GM21825 (cell line): Measurements from ENCODE around the gene ATG16L1.

Experiments used
- ATAC-seq: cut with Tn5 transposase; IDR thresholded peaks from one replicate; pipeline ENCODE4 v1.9.1; 2021; ENCODE audit warnings: mild to moderate bottlenecking, moderate library complexity; ENCODE audit not compliant: unreplicated experiment

Gene ATG16L1

DNA sequence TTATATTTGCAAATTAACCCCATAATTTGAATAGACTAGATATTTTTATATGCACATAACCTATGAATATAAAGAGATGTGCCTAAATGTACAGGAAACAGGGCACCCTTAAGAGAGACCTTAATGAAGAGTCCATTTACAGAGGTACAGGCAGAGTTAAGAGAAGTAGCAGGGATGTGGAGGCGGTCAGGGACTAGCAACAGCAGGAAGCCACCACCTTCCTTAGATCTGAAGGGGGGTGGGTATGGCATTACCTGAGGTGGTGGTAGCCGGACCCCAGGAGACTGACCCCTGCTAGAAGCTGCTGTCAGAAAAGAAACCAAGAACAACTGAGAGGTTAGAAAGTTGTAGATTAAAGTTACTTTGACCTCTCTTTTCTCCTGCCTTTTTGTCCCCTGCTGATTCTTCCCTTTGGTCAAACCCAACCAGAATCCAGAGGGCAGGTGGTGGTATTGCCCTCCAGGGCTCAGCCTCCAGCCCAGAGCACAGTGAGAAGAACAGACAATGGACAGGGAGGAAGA, 24.9 kb upstream of the ATG16L1 start:
- no peak for ATAC-seq

- no peak for ATAC-seq
Measured at GRCh38 chr2:233227346-233227978, 24.0 kb upstream of the ATG16L1 start.

- no peak for ATAC-seq
Measured at GRCh38 chr2:233228376-233228775, 23.1 kb upstream of the ATG16L1 start.

GRCh38 chr2:233233618-233234230, 17.7 kb upstream of the ATG16L1 start:
- ATAC-seq = no peak

- ATAC-seq = no peak
Measured at GRCh38 chr2:233234264-233234663, 17.2 kb upstream of the ATG16L1 start.

DNA sequence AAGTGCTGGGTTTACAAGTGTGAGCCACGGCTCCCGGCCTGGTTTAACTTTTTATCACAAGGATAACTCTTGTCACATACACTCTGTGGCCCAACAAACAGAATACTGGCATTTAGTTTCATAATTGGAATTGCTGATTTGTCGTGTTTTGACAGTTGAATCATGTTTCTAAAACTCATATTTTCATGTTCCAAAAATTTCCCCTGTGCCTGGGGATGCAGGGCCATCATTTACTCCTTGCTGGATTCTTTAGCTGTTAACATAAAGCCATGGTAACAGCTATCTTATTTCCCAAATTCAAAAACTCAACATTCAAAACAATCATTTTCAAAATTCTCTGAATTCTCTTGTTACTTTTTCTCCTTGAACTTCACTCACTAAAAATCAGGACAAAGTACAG, 16.5 kb upstream of the ATG16L1 start:
- ATAC-seq = no peak

DNA sequence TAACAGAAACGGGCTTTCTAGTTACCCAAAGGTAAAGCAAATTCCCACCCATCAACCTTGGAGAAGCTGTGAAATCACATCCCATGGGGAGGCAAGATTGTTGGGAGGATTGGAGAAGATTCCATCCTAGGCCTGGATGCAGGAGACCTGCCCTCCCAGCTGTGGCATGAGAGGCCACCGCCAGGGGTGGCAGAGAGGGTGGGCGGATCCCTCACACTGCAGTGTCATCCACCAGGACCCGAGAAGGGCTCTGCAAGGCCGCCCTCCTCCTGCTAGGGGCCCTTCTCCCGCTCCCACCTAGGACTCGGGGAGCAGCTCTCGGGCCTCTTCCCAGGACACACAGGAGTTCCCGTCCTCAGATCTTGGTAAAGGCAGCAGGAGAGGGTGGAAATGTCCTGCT, 15.5 kb upstream of the ATG16L1 start:
- no peak for ATAC-seq

DNA sequence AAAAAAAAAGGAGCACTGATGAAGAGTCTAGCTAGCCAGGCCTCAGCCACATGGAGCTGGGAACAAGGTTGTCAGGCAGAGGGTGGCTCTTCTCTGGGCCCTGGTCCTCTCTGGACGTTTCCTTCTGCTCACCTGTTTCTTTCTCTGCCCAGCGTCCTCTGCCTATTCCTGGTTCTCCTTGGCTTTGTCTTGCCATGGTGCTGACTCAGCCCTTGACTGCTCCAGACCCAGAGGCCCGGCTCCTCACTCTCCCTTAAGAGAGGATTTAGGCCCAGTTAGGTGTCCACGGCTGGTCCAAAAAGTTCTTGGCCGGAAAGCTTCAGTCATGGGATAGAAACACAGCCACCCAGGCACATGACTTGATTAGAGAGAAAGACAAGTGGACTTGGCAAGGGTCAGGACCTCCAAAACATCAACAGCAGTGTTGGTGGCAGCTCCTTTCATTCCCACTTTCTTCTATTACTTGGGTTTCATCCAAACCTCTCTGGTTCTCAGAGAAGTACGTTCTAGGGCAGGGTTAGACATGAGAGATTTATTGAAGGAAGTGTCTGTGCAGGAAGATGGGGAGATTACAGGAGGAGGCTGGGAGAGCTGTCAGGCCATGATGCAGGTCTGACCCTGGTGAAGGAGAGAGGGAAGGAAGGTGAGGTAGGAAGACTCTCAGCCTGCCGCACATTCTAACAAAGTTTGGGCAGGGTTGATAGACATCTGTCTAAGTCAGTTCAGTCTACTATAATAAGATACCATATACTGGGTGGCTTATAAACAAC, 14.5 kb upstream of the ATG16L1 start:
- ATAC-seq = no peak

DNA sequence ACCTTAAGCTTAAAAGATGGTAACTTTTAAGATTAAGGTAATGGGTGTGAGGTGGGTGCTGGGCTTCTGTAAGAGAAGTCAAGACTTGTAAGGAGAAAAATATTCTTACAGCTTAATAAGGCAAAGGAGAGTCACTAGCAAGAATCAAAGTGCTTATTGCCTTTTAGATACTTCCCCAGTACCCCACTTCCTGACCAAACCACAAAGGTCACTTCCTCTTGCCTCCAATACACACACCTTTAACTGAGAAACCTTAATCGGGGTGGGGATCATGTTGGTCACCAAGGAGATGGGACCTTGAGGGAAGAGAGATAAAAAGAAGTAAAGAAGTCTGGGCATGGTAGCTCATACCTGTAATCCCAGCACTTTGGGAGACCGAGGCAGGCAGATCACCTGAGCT, 10.6 kb upstream of the ATG16L1 start:
- ATAC-seq = no peak

- ATAC-seq = no peak
Measured at GRCh38 chr2:233241803-233242202, 9.7 kb upstream of the ATG16L1 start.

DNA sequence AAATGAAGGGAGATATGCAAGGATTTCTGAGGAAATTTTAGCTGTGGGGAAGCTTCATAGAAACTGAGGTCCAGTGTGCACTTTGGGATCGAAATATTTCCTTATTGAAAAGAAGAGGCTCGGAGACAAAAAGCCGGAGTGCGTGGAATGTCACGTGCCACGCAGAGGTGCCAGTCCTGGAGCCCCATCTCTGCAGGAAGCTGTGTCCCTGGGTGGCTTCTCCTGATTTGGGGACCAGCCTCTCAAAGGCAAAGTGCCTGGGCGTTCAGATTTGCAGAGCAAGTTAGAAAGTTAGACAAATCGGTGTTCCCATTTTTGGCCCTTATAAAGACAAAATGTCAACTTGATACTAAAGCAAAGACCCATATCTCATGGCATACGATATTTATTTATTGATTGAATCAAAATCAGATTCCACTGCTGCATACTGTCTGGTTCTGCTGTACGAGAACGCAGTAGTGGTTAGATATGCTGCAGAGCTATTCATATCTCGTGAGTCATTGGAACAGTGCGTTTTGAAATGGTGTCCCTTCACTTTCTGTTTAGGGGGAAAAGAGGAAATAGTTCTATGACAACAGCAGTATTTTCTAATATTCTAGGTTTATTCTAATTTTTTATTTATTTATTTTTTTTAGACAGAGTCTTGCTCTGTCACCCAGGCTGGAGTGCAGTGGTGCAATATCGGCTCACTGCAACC, 9.1 kb upstream of the ATG16L1 start:
- ATAC-seq = no peak

DNA sequence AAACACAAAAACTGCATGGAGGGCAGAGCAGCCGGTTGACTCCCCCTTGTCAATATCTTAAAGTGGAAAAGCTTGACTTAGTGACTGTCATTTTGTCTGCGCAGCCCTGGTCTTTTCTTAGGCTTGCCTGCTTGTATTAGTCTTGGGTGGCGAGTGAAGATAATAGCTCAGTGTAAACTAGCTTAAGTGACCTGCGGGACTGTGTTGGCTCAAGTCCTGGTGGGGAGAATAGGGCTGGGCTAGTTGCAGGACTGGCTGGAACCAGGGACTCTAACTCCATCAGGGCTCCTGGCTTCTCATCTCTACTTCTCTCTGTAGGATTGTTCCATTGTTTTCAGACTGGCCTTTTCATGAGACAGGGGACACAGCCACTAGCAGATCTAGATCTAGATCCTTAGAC, 8.1 kb upstream of the ATG16L1 start:
- ATAC-seq = no peak

GRCh38 chr2:233244818-233245217, 6.7 kb upstream of the ATG16L1 start:
- ATAC-seq = no peak

GRCh38 chr2:233245406-233245805, 6.1 kb upstream of the ATG16L1 start:
- ATAC-seq = no peak

GRCh38 chr2:233247116-233247515, 4.4 kb upstream of the ATG16L1 start:
- no peak for ATAC-seq

DNA sequence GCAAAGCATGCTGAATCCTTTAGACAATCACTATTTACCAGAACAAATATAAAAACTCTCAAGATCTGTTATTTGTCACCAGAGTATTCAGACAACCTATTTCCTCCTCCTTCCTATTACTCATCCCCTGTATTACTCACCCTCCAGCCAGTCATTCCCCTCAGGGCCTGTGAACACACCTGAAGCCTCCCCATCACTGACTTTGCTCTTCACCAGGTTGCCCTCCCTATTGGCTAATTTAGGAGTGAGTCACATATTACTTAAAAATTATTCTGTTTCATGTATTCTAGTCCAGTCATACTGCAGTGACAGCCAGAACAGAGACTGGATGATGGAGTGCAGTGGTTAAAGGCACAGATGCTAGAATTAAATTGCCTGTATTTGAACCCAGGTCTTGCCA, 3.7 kb upstream of the ATG16L1 start:
- no peak for ATAC-seq

DNA sequence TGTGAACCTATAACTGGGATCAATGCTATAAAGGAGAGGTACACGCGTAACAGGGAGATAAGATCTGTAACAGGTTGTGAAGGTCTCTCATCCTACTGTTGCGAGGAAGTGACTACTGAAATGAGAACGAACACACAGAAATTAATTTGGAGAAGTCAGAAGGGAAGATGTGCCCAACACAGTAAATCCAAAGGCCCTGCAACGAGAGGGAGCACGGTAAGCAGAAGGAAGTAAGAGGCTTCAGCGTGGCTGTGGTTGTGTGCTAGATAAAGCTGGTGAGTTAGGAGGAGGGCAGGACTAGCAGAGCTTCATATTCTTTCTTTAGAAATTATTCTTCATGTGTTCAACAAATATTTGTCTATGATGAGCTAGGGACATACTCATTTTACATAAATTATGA, 2.5 kb upstream of the ATG16L1 start:
- no peak for ATAC-seq

DNA sequence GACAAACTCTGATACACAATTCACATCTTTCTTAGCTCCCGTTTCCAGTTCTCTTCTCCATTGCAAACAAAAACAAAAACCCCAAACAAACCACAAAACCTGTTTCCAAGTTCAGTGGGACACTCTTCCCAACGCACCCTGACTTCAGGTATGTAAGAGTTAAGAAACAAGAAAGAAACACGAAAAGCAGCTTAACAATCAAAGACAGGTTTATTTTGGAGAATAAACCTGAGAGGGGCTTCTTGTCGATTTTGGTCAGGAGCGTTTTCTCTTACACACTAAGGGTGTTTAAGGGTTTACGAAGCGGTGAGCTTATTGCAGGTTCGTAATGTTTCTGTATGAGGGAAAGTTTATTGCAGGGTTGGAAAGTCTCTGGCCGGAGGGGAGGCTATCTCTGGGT, 905 bp upstream of the ATG16L1 start:
- ATAC-seq = no peak

DNA sequence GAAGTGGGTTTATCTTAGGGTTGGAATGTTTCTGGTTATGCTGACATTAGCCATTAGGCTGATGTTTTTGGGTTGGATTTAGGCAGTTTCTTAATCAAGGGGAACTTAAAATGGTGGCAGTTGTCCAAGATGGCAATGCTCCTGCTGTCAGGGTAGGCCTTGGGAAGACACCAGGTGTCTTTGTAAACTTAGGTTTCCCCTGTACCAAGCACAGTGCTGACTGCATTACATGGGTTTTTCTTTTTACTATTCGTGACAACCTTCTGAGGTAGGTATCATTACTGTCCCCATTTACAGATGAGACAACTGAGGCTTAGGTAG, 528 bp upstream of the ATG16L1 start:
- peak; percentile 11 for ATAC-seq

- ATAC-seq = no peak
Measured at GRCh38 chr2:233252227-233252626, 754 bp downstream of the ATG16L1 start.

- no peak for ATAC-seq
Measured at GRCh38 chr2:233255151-233255550, 3.7 kb downstream of the ATG16L1 start.

- ATAC-seq = no peak
Measured at GRCh38 chr2:233256048-233256447, 4.6 kb downstream of the ATG16L1 start.
